Stimulated activated CD8-positive, alpha-beta memory T cell treated with anti-CD3 and anti-CD28 coated beads, Interleukin-12 subunit alpha, Interleukin-12 subunit beta, amount 100 ng/mL, for 24 hours (primary cell): Measurements from ENCODE around the gene TMEM42.
A peak's percentile ranks its signal among the peaks of the same experiment; 100 is the strongest.

ENCODE experiments used
- DNase-seq: peaks from one replicate; pipeline ENCODE4 v3.0.0-alpha.2; 2020; ENCODE audit errors: extremely low read depth

Gene TMEM42

DNA sequence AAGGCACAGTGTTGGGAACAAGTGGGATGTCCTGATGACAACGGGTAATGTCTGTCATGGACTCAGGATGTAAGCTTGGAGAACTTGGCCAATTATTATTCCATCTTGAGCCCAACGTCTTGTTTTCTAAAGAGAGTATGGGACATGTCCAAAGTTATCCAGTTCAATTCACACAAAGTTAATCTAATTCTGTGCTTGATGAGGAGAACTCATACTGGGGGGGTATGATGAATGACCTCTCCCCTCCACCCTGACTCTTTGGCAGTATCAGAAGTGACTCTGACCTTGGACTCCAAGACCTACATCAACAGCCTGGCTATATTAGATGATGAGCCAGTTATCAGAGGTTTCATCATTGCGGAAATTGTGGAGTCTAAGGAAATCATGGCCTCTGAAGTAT lies 49.0 kb downstream of the TMEM42 start:
- DNase-seq, result no peak

GRCh38 chr3:44913868-44914468 lies 52.3 kb downstream of the TMEM42 start:
- DNase-seq, result peak; percentile 25

DNA sequence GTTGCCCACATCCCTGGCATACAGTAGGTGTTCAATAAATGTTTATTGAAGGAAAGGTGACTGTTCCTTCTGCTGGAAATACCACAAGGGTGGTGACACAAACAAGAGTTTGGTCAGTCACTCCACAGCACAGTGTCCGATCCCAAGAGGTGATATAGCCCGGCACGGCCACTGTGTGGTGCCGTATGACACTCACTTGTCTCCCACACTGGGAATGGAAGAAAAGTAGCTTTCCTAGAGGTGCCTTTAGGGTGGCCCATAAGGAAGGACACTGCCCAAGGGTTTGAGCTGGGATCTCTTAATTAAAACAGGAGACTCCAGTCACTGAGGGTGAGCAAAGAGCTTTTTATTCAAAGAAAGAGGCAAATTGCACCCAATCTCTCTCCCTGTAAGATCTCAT lies 53.2 kb downstream of the TMEM42 start:
- DNase-seq, result no peak
